Subcutaneous adipose tissue (tissue), 4 donors: ENCODE measurements around the gene OR2M5. TPM values are rescaled to one million over a fixed set of nuclear protein-coding genes. Genes with fewer than 3 reads are reported as not detected.

Source experiments
- CTCF ChIP-seq: fragments of 450-650 bp; IDR thresholded peaks from one replicate; pipeline ENCODE4 v1.5.1; 2016; ENCODE audit warnings: low read depth, mild to moderate bottlenecking, control low read depth, antibody characterized with exemption, moderate library complexity
- total RNA-seq, 4 donors: library from RNA; depleted of rRNA; stranded (reverse); fragments of >200 nt; gene quantifications; one replicate each; pipeline ENCODE4 v1.1.0, GENCODE V29; 2016

The OR2M5 gene
- total RNA-seq: not detected

GRCh38 chr1:248144513-248145198 is at the start of gene OR2M5:
TSS of gene OR2M5 (plus strand) at chr1:248145148. CDS start at chr1:248145148, 0 bp downstream.
- TF ChIP-seq CTCF: no peak

- no peak for TF ChIP-seq CTCF
Measured at GRCh38 chr1:248098529-248098928, 46.4 kb upstream of the OR2M5 start.

GRCh38 chr1:248102847-248103246 is 42.1 kb upstream of the OR2M5 start:
- TF ChIP-seq CTCF: no peak

- no peak for TF ChIP-seq CTCF
Measured at GRCh38 chr1:248111157-248111556, 33.8 kb upstream of the OR2M5 start.

GRCh38 chr1:248114890-248115289 is 30.1 kb upstream of the OR2M5 start:
- no peak for TF ChIP-seq CTCF

- no peak for TF ChIP-seq CTCF
Measured at GRCh38 chr1:248127653-248128052, 17.3 kb upstream of the OR2M5 start.

- TF ChIP-seq CTCF: no peak
Measured at GRCh38 chr1:248136811-248137210, 8.1 kb upstream of the OR2M5 start.
